ENCODE measurements around the gene DDAH1. TPM values are rescaled to one million over a fixed set of nuclear protein-coding genes. Genes with fewer than 3 reads are reported as not detected.

DDAH1 gene
- total and polyA plus RNA-seq, 2 of the 4 experiments (the other 2 are of a cell fraction): 78.0 to 94.5 TPM

GRCh38 chr1:85462931-85463649 is 1.9 kb downstream of the DDAH1 start (continued):
- TF ChIP-seq MXI1 (IDR thresholded peaks at IDR 0.05; ENCODE audit: borderline replicate concordance, low read depth, low read length) (no peak), RAD21 (IDR thresholded peaks at IDR 0.05; ENCODE audit: low read length) (no peak)

- no peak for ATAC-seq (ENCODE audit: low read depth)
- Histone ChIP-seq H3K9ac (ENCODE audit: low read depth, low read length) (no peak overlapping the region), H3K36me3 (ENCODE audit: control insufficient read depth, insufficient read depth, low read length) (no peaks in the 10 kb centered on the region; the same call in 1 of the 2 replicates), H3K9me1 (ENCODE audit: insufficient read depth, low read length) (peaks cover 7% of the 10 kb centered on the region), H2BK5ac (ENCODE audit: low read depth, low read length, poor library complexity, severe bottlenecking) (peak overlapping the region; percentile 17), H3K4ac (ENCODE audit: low read depth, low read length) (no peak overlapping the region), H3K14ac (replicated peaks; ENCODE audit: low read depth, low read length) (no peak overlapping the region), H3K27ac (ENCODE audit: insufficient read depth, low read length) (no peak overlapping the region), H2BK120ac (ENCODE audit: low read depth, low read length) (no peak overlapping the region), H2AK5ac (ENCODE audit: low read depth, low read length) (no peak overlapping the region), H4K8ac (ENCODE audit: low read depth in 2 of 2, low read length in 2 of 2) (no peak overlapping the region), H3K56ac (ENCODE audit: extremely low read depth, insufficient read depth, low read length) (no peak overlapping the region), H3K4me2 (ENCODE audit: low read depth, low read length) (no peak overlapping the region), H2AFZ (replicated peaks; ENCODE audit: low read length, poor library complexity) (no peak overlapping the region), H3K27me3 (ENCODE audit: control insufficient read depth, insufficient read depth, low read length) (no peaks in the 10 kb centered on the region), H3K9me3 (ENCODE audit: control insufficient read depth, insufficient read depth, low read length) (no peaks in the 10 kb centered on the region), H4K91ac (ENCODE audit: insufficient read depth, low read depth, low read length) (no peak overlapping the region), H3K4me1 (ENCODE audit: control insufficient read depth, insufficient read depth, low read length) (peaks cover 7% of the 10 kb centered on the region), H3K23ac (ENCODE audit: low read depth, low read length) (no peak overlapping the region), H4K5ac (ENCODE audit: low read depth, low read length) (no peak overlapping the region), H2BK15ac (ENCODE audit: low read depth, low read length) (no peak overlapping the region), H3K79me1 (ENCODE audit: low read depth in 1 of 2, low read length in 2 of 2) (peaks cover 40 to 85% of the 10 kb centered on the region in 2 experiments), H3K4me3 (ENCODE audit: insufficient read depth, low read depth, low read length) (no peak overlapping the region), H3K18ac (ENCODE audit: low read depth, low read length) (no peak overlapping the region), H2BK20ac (ENCODE audit: low read depth, low read length) (no peak overlapping the region), H2AK9ac (replicated peaks; ENCODE audit: low read depth, low read length, poor library complexity) (no peak overlapping the region), H4K20me1 (ENCODE audit: insufficient read depth, low read length) (peaks cover 7% of the 10 kb centered on the region; the same call in 1 of the 2 replicates)
- dilution Hi-C loops (cut with HindIII; ENCODE audit: low sequenced_read_pairs, unreplicated experiment) (no loop called here), intact Hi-C loops (cut with micrococcal nuclease) (loop anchor here (5.0 kb wide), 2 partner anchors 64 to 99 kb away; no protein-coding TSS in a partner anchor), in situ Hi-C loops (cut with MboI; ENCODE audit: low sequenced_read_pairs) (loop anchor here (10.0 kb wide), 1 partner anchor 113 kb away; no protein-coding TSS in a partner anchor)
- BruUV-seq (replicated peaks): no TSS peak
- CTCF ChIA-PET: interaction anchor here (2.0 kb wide), 1 partner anchor 153 kb away, joined by 7 read pairs; no protein-coding TSS in a partner anchor
- DNase-seq: no peak
- POLR2A ChIA-PET (ENCODE audit: unreplicated experiment): interaction anchor here (1.3 kb wide), 1 partner anchor 119 kb away, joined by 4 read pairs; the partner anchor contains the start of gene CCN1
- no CpG with 5 or more reads among the region's 5 CpGs for WGBS, 2 experiments (ENCODE audit: extremely low coverage in 2 of 2, insufficient read length in 1 of 2)
- no peak for TF ChIP-seq USF2 (IDR thresholded peaks at IDR 0.05; ENCODE audit: low read depth, low read length)
- TF ChIP-seq CEBPB (IDR thresholded peaks at IDR 0.05; ENCODE audit: low read depth, low read length): no peak
- no peak for TF ChIP-seq MXI1 (IDR thresholded peaks at IDR 0.05; ENCODE audit: borderline replicate concordance, low read depth, low read length)
- TF ChIP-seq, protein P1, sequence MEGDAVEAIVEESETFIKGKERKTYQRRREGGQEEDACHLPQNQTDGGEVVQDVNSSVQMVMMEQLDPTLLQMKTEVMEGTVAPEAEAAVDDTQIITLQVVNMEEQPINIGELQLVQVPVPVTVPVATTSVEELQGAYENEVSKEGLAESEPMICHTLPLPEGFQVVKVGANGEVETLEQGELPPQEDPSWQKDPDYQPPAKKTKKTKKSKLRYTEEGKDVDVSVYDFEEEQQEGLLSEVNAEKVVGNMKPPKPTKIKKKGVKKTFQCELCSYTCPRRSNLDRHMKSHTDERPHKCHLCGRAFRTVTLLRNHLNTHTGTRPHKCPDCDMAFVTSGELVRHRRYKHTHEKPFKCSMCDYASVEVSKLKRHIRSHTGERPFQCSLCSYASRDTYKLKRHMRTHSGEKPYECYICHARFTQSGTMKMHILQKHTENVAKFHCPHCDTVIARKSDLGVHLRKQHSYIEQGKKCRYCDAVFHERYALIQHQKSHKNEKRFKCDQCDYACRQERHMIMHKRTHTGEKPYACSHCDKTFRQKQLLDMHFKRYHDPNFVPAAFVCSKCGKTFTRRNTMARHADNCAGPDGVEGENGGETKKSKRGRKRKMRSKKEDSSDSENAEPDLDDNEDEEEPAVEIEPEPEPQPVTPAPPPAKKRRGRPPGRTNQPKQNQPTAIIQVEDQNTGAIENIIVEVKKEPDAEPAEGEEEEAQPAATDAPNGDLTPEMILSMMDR (conservative IDR thresholded peaks at IDR 0.05; ENCODE audit: low read depth, low read length): no peak
- TF ChIP-seq ELK1 (IDR thresholded peaks at IDR 0.05; ENCODE audit: borderline replicate concordance, low read depth, low read length): no peak
- TF ChIP-seq SMC3 (IDR thresholded peaks at IDR 0.05; ENCODE audit: low read depth, low read length): no peak
- no peak for TF ChIP-seq POLR2A (IDR thresholded peaks at IDR 0.05; ENCODE audit: low read depth, low read length)
- TF ChIP-seq RAD21 (IDR thresholded peaks at IDR 0.05; ENCODE audit: low read length): no peak
- no peak for TF ChIP-seq NFE2L2 (IDR thresholded peaks at IDR 0.05; ENCODE audit: low read depth, low read length)
- TF ChIP-seq MAFK (IDR thresholded peaks at IDR 0.05; ENCODE audit: low read depth, low read length): no peak
Observed at GRCh38 chr1:85461216-85461918, 3.6 kb downstream of the DDAH1 start.
